Measurements from ENCODE around the gene ANKRD27.
"Not testable (repeated sequence)": the region's sequence is repeated elsewhere in the genome, so short reads cannot be mapped to it uniquely, and the experiment has no call there.

Gene ANKRD27

DNA sequence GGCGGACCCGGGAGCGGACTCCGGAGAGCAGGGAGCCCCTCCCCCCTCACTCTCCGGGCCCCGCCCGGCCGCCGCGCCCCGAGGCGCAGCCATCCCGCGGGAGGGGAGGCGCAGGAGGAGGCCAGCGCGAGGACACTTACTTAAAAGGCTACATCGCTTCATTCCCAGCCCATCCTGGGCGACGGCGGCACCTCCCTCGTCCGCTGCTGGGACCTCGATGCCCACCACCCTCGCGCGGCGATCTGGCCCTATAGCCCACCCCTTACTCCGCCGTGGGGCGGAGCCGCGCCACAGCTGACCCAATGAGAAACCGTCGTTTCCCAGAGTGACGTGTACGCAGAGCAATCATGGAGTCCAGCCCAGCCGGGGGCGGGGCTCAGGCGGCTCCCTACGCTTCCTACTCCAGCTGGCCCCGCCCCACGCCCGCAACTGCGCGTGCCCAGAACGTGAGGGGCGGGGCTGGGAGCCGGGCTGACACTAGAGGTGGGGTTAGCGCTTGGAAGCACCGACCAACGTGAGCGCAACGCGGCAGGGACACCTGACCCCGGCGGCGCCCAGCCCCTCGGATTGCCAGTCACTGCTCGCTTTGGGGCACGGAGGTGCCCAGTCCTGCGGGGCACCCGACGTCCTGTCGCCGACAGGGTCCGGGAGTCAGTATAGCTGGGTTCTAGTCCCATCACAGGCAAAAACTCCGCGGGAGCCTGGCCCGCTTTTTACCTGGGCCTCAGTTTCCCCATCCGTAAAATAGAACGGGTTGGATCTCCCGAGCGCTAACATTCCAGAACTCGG is at the start of gene ANKRD27:
Gene ANKRD27, minus strand, starts transcription at position 250 of the 789 bp plus-strand sequence. CDS start 16,165 bp downstream, outside the sequence.
- Histone ChIP-seq H3K27ac (no peak within 1 kb of the TSS), H3K4me3 (peak within 1 kb of the TSS; percentile 92), H3K9ac (ENCODE audit: insufficient read length) (peak within 1 kb of the TSS; percentile 80), H3K36me3 (ENCODE audit: insufficient read depth, low read length) (0 out of 2 replicates have a peak, but pooled peaks cover 2% of the 10 kb centered on the region), H3K9me3 (ENCODE audit: low read depth, low read length) (no peaks in the 10 kb centered on the region)
- TF ChIP-seq EZH2 (IDR thresholded peaks at IDR 0.05), result no peak
- peak; percentile 45 for TF ChIP-seq FOXP2 (optimal IDR thresholded peaks at IDR 0.05; ENCODE audit: control extremely low read depth, extremely low read length, insufficient read depth)
- peak; percentile 73; the same call in 1 of the 2 replicates for TF ChIP-seq POLR2AphosphoS5 (IDR thresholded peaks at IDR 0.05; ENCODE audit: borderline replicate concordance, low read depth, low read length)
- DNase-seq (ENCODE audit: low read depth, low spot score), result peak; percentile 72

DNA sequence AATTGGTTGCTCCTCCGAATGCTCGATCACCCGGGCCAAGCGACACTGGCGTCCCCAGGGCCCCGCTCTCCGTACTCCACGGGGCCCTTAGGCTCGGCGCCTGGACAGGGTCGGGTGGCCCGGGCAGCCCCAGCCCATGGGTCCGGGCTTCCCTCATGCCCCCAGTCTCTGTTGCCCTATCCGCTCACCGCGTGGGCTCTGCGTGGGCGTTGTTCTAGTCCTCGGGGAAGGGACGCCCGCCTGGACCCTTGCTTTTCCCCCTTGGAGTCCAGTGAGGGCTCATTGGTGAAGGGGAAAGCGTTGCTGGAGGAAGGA is 45.9 kb upstream of the ANKRD27 start:
- Histone ChIP-seq H3K36me3 (ENCODE audit: insufficient read depth, low read length) (no peaks in the 10 kb centered on the region), H3K4me3 (no peak overlapping the region), H3K27ac (no peak overlapping the region), H3K9me3 (ENCODE audit: low read depth, low read length) (no peaks in the 10 kb centered on the region), H3K9ac (ENCODE audit: insufficient read length) (no peak overlapping the region)
- no peak for TF ChIP-seq EZH2 (IDR thresholded peaks at IDR 0.05)
- no peak for TF ChIP-seq FOXP2 (optimal IDR thresholded peaks at IDR 0.05; ENCODE audit: control extremely low read depth, extremely low read length, insufficient read depth)
- no peak for TF ChIP-seq POLR2AphosphoS5 (IDR thresholded peaks at IDR 0.05; ENCODE audit: borderline replicate concordance, low read depth, low read length)
- DNase-seq (ENCODE audit: low read depth, low spot score), result no peak

DNA sequence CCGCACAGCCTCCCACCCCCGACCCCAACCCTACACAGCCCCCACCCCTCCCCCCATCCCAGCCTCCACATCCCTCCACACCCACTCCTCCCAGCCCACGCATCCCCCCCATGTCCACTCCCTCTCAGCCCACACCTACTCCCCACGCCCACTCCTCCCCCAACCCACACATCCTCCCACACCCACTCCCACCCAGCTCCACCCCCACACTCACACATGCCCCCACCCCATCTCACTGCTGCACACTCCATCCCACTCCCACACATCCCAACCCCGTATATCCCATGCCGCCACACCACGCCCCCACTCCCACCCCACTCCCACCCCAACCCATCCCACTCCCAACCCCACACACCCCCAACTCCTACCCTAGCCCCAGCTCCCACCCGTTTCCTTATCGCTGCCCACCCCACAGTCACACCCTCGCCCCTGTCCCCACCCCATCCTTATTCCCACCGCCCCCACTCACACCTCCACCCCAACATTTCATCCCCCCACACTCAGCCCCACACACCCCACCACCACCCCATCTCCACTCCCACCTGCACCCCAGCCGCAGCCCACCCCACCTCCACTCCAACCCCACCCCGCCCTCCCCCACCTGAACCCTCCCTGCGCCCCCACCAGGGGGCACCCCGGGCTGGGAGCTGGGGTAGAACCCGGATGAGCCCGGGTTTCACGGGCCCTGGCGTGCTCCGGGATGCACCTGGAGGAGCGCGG is 45.4 kb upstream of the ANKRD27 start:
- TF ChIP-seq POLR2AphosphoS5 (IDR thresholded peaks at IDR 0.05; ENCODE audit: borderline replicate concordance, low read depth, low read length) (no peak), EZH2 (IDR thresholded peaks at IDR 0.05) (no peak), FOXP2 (optimal IDR thresholded peaks at IDR 0.05; ENCODE audit: control extremely low read depth, extremely low read length, insufficient read depth) (no peak)
- Histone ChIP-seq H3K36me3 (ENCODE audit: insufficient read depth, low read length) (no peaks in the 10 kb centered on the region), H3K9ac (ENCODE audit: insufficient read length) (no peak overlapping the region), H3K9me3 (ENCODE audit: low read depth, low read length) (no peaks in the 10 kb centered on the region), H3K27ac (no peak overlapping the region), H3K4me3 (no peak overlapping the region)
- no peak for DNase-seq (ENCODE audit: low read depth, low spot score)

DNA sequence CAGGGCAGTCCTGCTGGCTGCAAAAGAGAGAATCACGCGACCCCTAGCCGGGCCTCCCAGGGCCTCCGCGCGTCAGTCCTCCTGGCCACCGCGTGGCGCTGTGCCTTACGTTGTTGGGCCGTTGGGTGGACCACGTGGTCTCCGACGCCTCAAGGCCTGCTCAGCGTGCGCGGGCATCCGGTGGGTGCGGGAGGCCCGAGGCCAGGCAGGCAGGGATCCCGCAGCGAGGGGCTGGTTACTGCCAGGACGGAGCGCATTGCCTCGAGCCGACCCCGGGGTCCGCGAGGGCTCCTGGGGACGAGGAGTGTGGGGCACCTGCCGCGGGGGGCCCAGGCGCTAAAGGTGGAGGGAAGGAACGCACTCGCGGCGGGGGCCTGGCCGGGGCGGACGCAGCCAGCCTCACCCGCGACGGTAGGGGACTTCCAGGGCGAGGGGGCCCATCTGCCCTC is 44.7 kb upstream of the ANKRD27 start, which contains the start of gene TDRD12:
Gene TDRD12, plus strand, starts transcription at position 157 of the 449 bp plus-strand sequence. CDS start 306 bp downstream, outside the sequence.
- Histone ChIP-seq H3K36me3 (ENCODE audit: insufficient read depth, low read length) (no peaks in the 10 kb centered on the region), H3K9me3 (ENCODE audit: low read depth, low read length) (no peaks in the 10 kb centered on the region), H3K4me3 (no peak within 1 kb of the TSS), H3K9ac (ENCODE audit: insufficient read length) (no peak within 1 kb of the TSS), H3K27ac (peak within 1 kb of the TSS; percentile 46; the same call in 1 of the 2 replicates)
- TF ChIP-seq FOXP2 (optimal IDR thresholded peaks at IDR 0.05; ENCODE audit: control extremely low read depth, extremely low read length, insufficient read depth) (no peak), EZH2 (IDR thresholded peaks at IDR 0.05) (no peak), POLR2AphosphoS5 (IDR thresholded peaks at IDR 0.05; ENCODE audit: borderline replicate concordance, low read depth, low read length) (no peak)
- no peak for DNase-seq (ENCODE audit: low read depth, low spot score)

DNA sequence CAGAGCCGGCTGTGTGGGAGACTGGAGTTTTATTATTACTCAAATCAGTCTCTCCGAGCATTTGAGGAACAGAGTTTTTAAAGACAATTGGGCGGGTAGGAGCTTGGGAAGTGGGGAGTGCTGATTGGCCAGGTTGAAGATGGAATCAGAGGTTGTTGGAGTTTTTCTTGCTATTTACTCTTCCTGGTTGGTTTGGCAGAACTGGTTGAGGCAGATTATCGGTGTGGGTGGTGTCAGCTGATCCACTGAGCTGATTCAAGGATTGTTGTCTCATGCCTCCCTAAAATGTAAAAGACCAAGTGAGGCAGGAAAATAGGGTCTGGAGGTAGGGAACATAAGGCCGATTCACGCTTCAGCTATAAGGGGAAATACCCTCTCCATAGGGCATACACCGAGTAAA is 43.3 kb upstream of the ANKRD27 start:
- TF ChIP-seq EZH2 (IDR thresholded peaks at IDR 0.05) (no peak), FOXP2 (optimal IDR thresholded peaks at IDR 0.05; ENCODE audit: control extremely low read depth, extremely low read length, insufficient read depth) (no peak), POLR2AphosphoS5 (IDR thresholded peaks at IDR 0.05; ENCODE audit: borderline replicate concordance, low read depth, low read length) (no peak)
- no peak overlapping the region for H3K9ac ChIP-seq (ENCODE audit: insufficient read length)
- no peak for DNase-seq (ENCODE audit: low read depth, low spot score)
- H3K4me3 ChIP-seq, result no peak overlapping the region
- peak overlapping the region; percentile 46; the same call in 1 of the 2 replicates for H3K27ac ChIP-seq
- 0 out of 2 replicates have a peak, but pooled peaks cover 4% of the 10 kb centered on the region for H3K36me3 ChIP-seq (ENCODE audit: insufficient read depth, low read length)
- no peaks in the 10 kb centered on the region for H3K9me3 ChIP-seq (ENCODE audit: low read depth, low read length)

DNA sequence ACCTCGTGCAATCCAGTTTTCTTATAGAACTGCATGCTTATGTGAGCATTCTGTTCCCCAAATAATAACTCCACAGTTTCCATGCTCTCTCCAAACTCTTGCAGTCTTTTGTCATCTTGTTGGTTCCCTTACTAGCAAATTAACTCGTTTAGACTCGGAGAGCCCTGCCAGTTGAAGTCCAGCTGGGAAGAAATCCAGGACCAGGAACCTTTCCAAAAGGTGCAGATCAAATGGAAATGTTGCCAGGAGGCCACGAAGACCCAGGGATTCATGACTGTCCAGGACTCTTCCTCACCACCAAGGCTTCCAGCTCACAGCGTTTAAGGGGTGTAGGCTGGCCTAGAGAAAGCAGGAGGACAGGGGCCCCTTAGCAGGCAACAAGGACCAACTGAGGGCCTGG is 42.5 kb upstream of the ANKRD27 start:
- TF ChIP-seq EZH2 (IDR thresholded peaks at IDR 0.05) (no peak), FOXP2 (optimal IDR thresholded peaks at IDR 0.05; ENCODE audit: control extremely low read depth, extremely low read length, insufficient read depth) (no peak), POLR2AphosphoS5 (IDR thresholded peaks at IDR 0.05; ENCODE audit: borderline replicate concordance, low read depth, low read length) (no peak)
- H3K27ac ChIP-seq, result no peak overlapping the region
- no peaks in the 10 kb centered on the region for H3K9me3 ChIP-seq (ENCODE audit: low read depth, low read length)
- H3K9ac ChIP-seq (ENCODE audit: insufficient read length), result no peak overlapping the region
- DNase-seq (ENCODE audit: low read depth, low spot score), result no peak
- H3K36me3 ChIP-seq (ENCODE audit: insufficient read depth, low read length), result peaks cover 4% of the 10 kb centered on the region; the same call in 1 of the 2 replicates
- H3K4me3 ChIP-seq, result no peak overlapping the region

DNA sequence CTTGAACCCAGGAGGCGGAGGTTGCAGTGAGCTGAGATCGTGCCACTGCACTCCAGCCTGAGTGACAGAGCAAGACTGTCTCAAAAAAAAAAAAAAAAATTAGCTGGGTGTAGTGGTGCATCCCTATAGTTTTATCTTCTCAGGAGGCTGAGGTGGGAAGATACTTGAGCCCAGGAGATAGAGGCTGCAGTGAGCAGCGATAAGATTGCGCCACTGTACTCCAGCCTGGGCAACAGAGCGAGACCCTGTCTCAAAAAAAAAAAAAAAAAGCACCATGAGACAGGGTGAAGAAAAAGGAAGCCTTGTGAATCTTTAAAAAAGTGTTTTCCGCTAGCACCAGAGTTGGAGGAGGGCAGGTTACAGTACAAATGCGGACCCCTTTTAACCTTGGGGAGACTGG is 41.2 kb upstream of the ANKRD27 start:
- H3K36me3 ChIP-seq (ENCODE audit: insufficient read depth, low read length), result not testable (repeated sequence)

DNA sequence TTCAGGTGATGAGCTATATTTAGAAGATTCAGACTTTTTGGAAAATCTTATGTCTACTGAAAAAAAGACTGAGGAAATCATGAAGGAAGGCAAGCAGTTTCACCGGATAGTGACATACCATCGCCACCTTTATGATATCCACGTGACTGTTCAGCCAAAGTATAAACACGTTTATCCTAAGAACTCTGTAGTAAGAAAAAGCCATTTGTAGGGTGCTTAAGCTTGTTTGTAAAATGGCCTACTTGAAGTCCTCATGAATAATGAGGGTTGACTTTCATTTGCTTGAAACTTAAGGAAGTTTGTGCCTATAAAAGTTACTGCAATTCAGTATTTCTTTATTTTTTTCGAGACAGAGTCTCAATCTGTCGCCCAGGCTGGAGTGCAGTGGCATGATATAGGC is 36.8 kb upstream of the ANKRD27 start:
- TF ChIP-seq FOXP2 (optimal IDR thresholded peaks at IDR 0.05; ENCODE audit: control extremely low read depth, extremely low read length, insufficient read depth), result no peak
- TF ChIP-seq EZH2 (IDR thresholded peaks at IDR 0.05), result no peak
- no peaks in the 10 kb centered on the region for H3K9me3 ChIP-seq (ENCODE audit: low read depth, low read length)
- H3K36me3 ChIP-seq (ENCODE audit: insufficient read depth, low read length), result peaks cover 8% of the 10 kb centered on the region

More for the DNA sequence above, 41.2 kb upstream of the ANKRD27 start:
- not testable (repeated sequence) for H3K9me3 ChIP-seq (ENCODE audit: low read depth, low read length); H3K27ac ChIP-seq; H3K4me3 ChIP-seq; DNase-seq (ENCODE audit: low read depth, low spot score); H3K9ac ChIP-seq (ENCODE audit: insufficient read length)

More for the DNA sequence above, 36.8 kb upstream of the ANKRD27 start:
- DNase-seq (ENCODE audit: low read depth, low spot score), result no peak
- Histone ChIP-seq H3K4me3 (no peak overlapping the region), H3K9ac (ENCODE audit: insufficient read length) (no peak overlapping the region), H3K27ac (no peak overlapping the region)

Data from SK-N-MC (cell line).